Testis (tissue), 3 donors: ENCODE measurements around the gene RHOH. TPM values are rescaled to one million over a fixed set of nuclear protein-coding genes. Genes with fewer than 3 reads are reported as not detected.
A peak's percentile ranks its signal among the peaks of the same experiment; 100 is the strongest.

ENCODE experiments used
- DNase-seq: peaks from one replicate; pipeline ENCODE4 v3.0.0-alpha.2; 2019
- H3K27ac ChIP-seq, 2 donors: fragments of 200-600 bp; sonication (generic); one replicate each; pipeline ENCODE4 v1.5.1; 2019
- H3K27me3 ChIP-seq: fragments of 200-600 bp; sonication (generic); one replicate; pipeline ENCODE4 v1.5.1; 2019
- H3K36me3 ChIP-seq: fragments of 200-600 bp; sonication (generic); one replicate; pipeline ENCODE4 v1.5.1; 2017; ENCODE audit warnings: low read depth; ENCODE audit errors: missing control alignments
- H3K4me1 ChIP-seq: fragments of 200-600 bp; sonication (generic); one replicate; pipeline ENCODE4 v1.5.1; 2019
- H3K4me3 ChIP-seq, 2 donors: fragments of 200-600 bp; sonication (generic); one replicate each; pipeline ENCODE4 v1.5.1; 2017 to 2019
- H3K9me3 ChIP-seq: fragments of 200-600 bp; sonication (generic); one replicate; pipeline ENCODE4 v1.5.1; 2017
- POLR2A ChIP-seq: fragments of 450-650 bp; IDR thresholded peaks from one replicate; pipeline ENCODE4 v1.6.1; 2017; ENCODE audit warnings: antibody characterized with exemption, mild to moderate bottlenecking, moderate library complexity
- WGBS, 2 donors: methylation state at CpG; one replicate each; pipeline ENCODE4 v1.1.5; 2018; 5-methylcytosine and 5-hydroxymethylcytosine counted together
- intact Hi-C: fragments of 100-400 bp; cut with DNase I; formaldehyde crosslinking; loops from one replicate; pipeline ENCODE4 v1.15.1; 2023; ENCODE audit warnings: low total_unique reads
- polyA plus RNA-seq: library from polyadenylated mRNA; stranded (reverse); fragments of 350-450 nt; fragmentation: Illumina TruSeq; extraction: RNeasy Lipid Tissue Mini Kit (QIAGEN cat#74804); gene quantifications from one replicate; pipeline ENCODE4 v1.2.3, GENCODE V29; 2014; ENCODE audit warnings: low read depth, low replicate concordance; ENCODE audit not compliant: insufficient read depth
- total RNA-seq, 2 donors: library from RNA; depleted of rRNA; stranded (reverse); fragments of >200 nt; gene quantifications; one replicate each; pipeline ENCODE4 v1.2.3, GENCODE V29; 2016
- TF ChIP-seq, protein P1 (sequence below), 3 experiments: fragments of 450-650 bp in 2 of 3; fragments of 200-600 bp in 1 of 3; sonication (generic) in 1 of 3; IDR thresholded peaks; one replicate each; pipeline ENCODE4 v1.5.1; 2016 to 2019; ENCODE audit warnings: antibody characterized with exemption in 3 of 3, mild to moderate bottlenecking in 2 of 3, moderate library complexity in 1 of 3

RHOH gene
- total and polyA plus RNA-seq, 3 donors from 2014 or later = 0.39 to 2.5 (median 1.2) TPM

DNA sequence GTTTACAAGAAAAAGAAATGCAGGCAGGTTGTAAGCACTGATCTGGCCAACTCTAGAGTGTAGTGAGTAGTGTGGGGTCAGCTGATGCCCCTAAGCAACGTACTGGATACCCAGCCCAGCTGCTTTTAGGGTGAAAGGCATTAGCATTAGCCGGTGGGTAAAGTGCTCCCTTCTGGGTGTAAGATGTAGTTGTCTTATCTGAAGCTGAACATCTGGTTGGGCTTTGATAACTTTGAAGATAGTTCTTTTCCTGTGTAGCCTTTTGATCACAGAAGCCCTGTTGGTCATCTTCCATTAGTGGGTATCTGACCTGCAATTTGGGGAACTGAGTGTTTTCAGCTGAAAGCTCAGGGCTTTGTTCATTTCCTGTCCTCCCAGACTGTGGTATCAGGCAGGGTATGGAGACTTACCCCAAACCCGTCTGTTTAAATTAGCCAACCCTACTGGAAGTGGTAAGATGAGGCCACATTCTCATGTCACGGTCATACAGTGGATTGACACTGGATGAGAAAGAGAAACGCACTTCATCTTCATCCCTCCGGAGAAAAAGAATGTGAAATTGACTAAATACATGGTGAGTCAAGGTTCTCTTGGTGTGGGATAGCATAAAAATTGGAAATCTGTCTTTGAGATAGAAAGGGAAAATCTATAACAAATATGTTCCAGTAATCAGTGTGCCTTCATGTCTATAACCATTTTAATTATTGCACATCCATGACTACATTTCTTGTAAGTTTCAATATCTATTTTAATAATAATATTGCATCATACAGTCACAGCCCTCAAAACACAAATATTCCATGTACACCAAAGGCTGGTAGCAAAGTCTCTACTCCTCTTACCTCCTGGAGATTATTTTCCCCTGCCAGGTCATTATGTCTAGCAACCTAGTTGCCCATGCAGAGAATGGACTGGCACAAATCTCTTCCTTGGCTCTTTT is 8.7 kb downstream of the RHOH start:
- DNase-seq = no peak
- 74 to 88% methylated on average over 6 of the region's 6 CpGs for WGBS, 2 donors
- Histone ChIP-seq H3K4me1 (no peaks in the 10 kb centered on the region), H3K27ac (no peak overlapping the region), H3K36me3 (no peaks in the 10 kb centered on the region), H3K27me3 (no peaks in the 10 kb centered on the region), H3K4me3 (no peak overlapping the region), H3K9me3 (no peaks in the 10 kb centered on the region)
- TF ChIP-seq POLR2A = no peak
- TF ChIP-seq, protein P1, sequence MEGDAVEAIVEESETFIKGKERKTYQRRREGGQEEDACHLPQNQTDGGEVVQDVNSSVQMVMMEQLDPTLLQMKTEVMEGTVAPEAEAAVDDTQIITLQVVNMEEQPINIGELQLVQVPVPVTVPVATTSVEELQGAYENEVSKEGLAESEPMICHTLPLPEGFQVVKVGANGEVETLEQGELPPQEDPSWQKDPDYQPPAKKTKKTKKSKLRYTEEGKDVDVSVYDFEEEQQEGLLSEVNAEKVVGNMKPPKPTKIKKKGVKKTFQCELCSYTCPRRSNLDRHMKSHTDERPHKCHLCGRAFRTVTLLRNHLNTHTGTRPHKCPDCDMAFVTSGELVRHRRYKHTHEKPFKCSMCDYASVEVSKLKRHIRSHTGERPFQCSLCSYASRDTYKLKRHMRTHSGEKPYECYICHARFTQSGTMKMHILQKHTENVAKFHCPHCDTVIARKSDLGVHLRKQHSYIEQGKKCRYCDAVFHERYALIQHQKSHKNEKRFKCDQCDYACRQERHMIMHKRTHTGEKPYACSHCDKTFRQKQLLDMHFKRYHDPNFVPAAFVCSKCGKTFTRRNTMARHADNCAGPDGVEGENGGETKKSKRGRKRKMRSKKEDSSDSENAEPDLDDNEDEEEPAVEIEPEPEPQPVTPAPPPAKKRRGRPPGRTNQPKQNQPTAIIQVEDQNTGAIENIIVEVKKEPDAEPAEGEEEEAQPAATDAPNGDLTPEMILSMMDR (IDR thresholded peaks at IDR 0.05) = no peak
- intact Hi-C loops = no loop called here

DNA sequence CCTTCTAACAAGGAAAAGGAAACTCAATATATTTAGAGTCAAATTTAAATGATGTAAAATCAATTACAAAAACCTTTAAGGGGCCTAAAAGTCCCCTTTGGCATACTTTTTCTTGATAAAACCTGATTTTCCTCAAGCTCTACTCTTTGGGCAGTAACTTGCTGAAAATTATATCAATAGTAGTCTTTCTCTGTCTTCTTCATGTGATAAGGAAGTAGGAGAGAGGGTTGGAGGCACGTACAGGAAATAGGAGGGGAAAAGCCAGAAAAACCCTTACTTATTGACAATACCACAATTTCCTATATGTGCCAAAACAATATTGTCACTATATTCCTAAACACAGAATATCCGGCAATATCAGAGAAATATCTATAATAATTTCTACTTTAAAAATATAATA is 9.6 kb downstream of the RHOH start:
- Histone ChIP-seq H3K4me1 (no peaks in the 10 kb centered on the region), H3K9me3 (no peaks in the 10 kb centered on the region), H3K36me3 (no peaks in the 10 kb centered on the region), H3K27ac (no peak overlapping the region), H3K4me3 (no peak overlapping the region), H3K27me3 (no peaks in the 10 kb centered on the region)
- TF ChIP-seq POLR2A = no peak
- TF ChIP-seq, protein P1 (IDR thresholded peaks at IDR 0.05) = no peak
- intact Hi-C loops = no loop called here
- no peak for DNase-seq
- WGBS, 2 donors = 63 to 67% methylated on average over 2 of the region's 2 CpGs

DNA sequence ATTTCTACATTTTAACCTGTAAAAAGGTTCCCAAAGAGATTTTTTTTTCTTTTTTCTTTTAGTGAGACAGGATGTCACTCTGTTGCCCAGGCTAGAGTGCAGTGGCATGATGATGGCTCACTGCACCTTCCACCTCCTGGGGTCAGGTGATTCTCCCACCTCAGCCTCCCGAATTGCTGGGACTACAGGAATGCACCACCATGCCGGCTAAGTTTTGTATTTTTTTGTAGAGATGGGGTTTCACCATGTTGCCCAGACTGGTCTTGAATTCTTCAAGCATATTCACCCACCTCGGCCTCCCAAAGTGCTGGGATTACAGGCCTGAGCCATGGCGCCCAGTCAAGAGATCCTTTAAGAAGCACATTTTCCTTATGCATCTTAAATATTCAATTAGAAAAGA is 12.6 kb downstream of the RHOH start:
- DNase-seq = no peak
- Histone ChIP-seq H3K27ac (no peak overlapping the region), H3K36me3 (no peaks in the 10 kb centered on the region), H3K4me1 (no peaks in the 10 kb centered on the region), H3K4me3 (no peak overlapping the region), H3K9me3 (no peaks in the 10 kb centered on the region), H3K27me3 (no peaks in the 10 kb centered on the region)
- intact Hi-C loops = no loop called here
- TF ChIP-seq, protein P1 (IDR thresholded peaks at IDR 0.05) = no peak
- TF ChIP-seq POLR2A = no peak
- WGBS, 2 donors = 63 to 86% methylated on average over 4 of the region's 4 CpGs

DNA sequence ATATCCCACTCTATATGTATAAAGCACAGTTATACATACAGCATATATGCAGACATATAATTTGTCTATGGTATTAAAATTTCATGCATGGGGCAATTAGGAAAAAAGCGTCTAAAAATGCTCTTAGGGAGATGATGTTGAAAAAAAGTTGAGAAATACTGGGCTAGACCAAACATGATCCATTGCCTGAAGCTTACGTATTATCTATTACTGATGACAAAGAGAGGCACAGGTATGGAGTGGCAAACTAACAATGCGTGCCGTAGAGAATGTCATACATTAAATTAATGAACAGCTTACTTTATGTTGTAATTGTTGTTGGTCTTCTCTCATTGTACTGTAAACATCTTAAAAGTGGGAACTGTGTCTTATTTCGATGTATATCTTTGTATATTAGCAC is 13.9 kb downstream of the RHOH start:
- no peaks in the 10 kb centered on the region for H3K36me3 ChIP-seq
- 92 to 93% methylated on average over 5 of the region's 5 CpGs for WGBS, 2 donors
- H3K27me3 ChIP-seq = no peaks in the 10 kb centered on the region
- no peaks in the 10 kb centered on the region for H3K9me3 ChIP-seq
- H3K27ac ChIP-seq = no peak overlapping the region
- DNase-seq = no peak
- intact Hi-C loops = no loop called here
- no peaks in the 10 kb centered on the region for H3K4me1 ChIP-seq
- peak overlapping the region in 1 of 2 donors; percentile 32 for H3K4me3 ChIP-seq
- TF ChIP-seq POLR2A = no peak
- TF ChIP-seq, protein P1 (IDR thresholded peaks at IDR 0.05) = no peak
